A673 (cell line): ENCODE results near the gene MT1B. TPM values are rescaled to one million over a fixed set of nuclear protein-coding genes. Genes with fewer than 3 reads are reported as not detected.

Experiments
- BruUV-seq: library from RNA; stranded (reverse); fragments of 400-500 nt; replicated peaks from 2 replicates; lab custom pipeline; 2021; lab: Mats Ljungman, UMichigan
- CTCF ChIA-PET: fragments of 300-600 bp; sonication (Branson Sonifier 250); formaldehyde crosslinking; loops from one replicate; lab custom pipeline; 2022; ENCODE audit warnings: antibody characterized with exemption; lab: Charles Lee
- POLR2A ChIA-PET: fragments of 300-600 bp; sonication (Branson Sonifier 250); formaldehyde crosslinking; loops from one replicate; lab custom pipeline; 2022; ENCODE audit warnings: antibody characterized with exemption; ENCODE audit not compliant: low non-redundant PET; lab: Charles Lee
- DNase-seq: peaks from one replicate; pipeline ENCODE4 v3.0.0-alpha.2; 2015; ENCODE audit warnings: low spot score
- H3K27ac ChIP-seq: fragments of 200-600 bp; sonication (generic); 2 replicates; pipeline ENCODE4 v1.5.1; 2016; ENCODE audit warnings: mixed run types, low read depth, mild to moderate bottlenecking, mixed read lengths, antibody characterized with exemption, low read length; ENCODE audit not compliant: poor library complexity, severe bottlenecking
- H3K27me3 ChIP-seq: fragments of 200-600 bp; sonication (generic); replicated peaks from 2 replicates; pipeline ENCODE4 v1.6.1; 2017; ENCODE audit warnings: mixed run types, low read depth, mild to moderate bottlenecking, mixed read lengths, antibody characterized with exemption, low read length; ENCODE audit not compliant: insufficient read depth, poor library complexity
- H3K36me3 ChIP-seq: fragments of 200-600 bp; sonication (generic); 2 replicates; pipeline ENCODE4 v1.6.1; 2016; ENCODE audit warnings: mixed run types, mild to moderate bottlenecking, mixed read lengths, antibody characterized with exemption, low read length; ENCODE audit not compliant: insufficient read depth, poor library complexity, severe bottlenecking
- H3K4me1 ChIP-seq: fragments of 200-600 bp; sonication (generic); 2 replicates; pipeline ENCODE4 v1.6.1; 2017; ENCODE audit warnings: mixed run types, mild to moderate bottlenecking, mixed read lengths, antibody characterized with exemption, low read length; ENCODE audit not compliant: insufficient read depth, poor library complexity, severe bottlenecking
- H3K4me3 ChIP-seq: fragments of 200-600 bp; sonication (generic); 2 replicates; pipeline ENCODE4 v1.5.1; 2016; ENCODE audit warnings: low read depth, mixed run types, mild to moderate bottlenecking, mixed read lengths, low read length; ENCODE audit not compliant: poor library complexity, severe bottlenecking
- H3K9me3 ChIP-seq: fragments of 200-600 bp; sonication (generic); 2 replicates; pipeline ENCODE4 v1.6.1; 2016; ENCODE audit warnings: mixed run types, low read depth, mild to moderate bottlenecking, mixed read lengths, antibody characterized with exemption, low read length; ENCODE audit not compliant: poor library complexity, severe bottlenecking
- EZH2 ChIP-seq: fragments of 200-600 bp; sonication (generic); IDR thresholded peaks from 2 replicates; pipeline ENCODE4 v1.6.1; 2017; ENCODE audit warnings: borderline replicate concordance, low read depth, mild to moderate bottlenecking, mixed read lengths, antibody characterized with exemption, low read length; ENCODE audit not compliant: poor library complexity, severe bottlenecking
- intact Hi-C: fragments of 100-400 bp; cut with micrococcal nuclease; formaldehyde crosslinking; loops from one replicate; pipeline ENCODE4 v1.10.0; 2022; ENCODE audit not compliant: unreplicated experiment
- total RNA-seq: library from RNA; stranded (reverse); gene quantifications from 2 replicates; pipeline ENCODE4 v1.2.3, GENCODE V29; 2021
- TF ChIP-seq, protein P1 (sequence below): fragments of 300-800, 200-600 bp; sonication (generic); conservative IDR thresholded peaks from 2 replicates; pipeline ENCODE4 v1.5.1; 2017; ENCODE audit warnings: low read depth, mild to moderate bottlenecking, antibody characterized with exemption, low read length, moderate library complexity, mixed read lengths

MT1B gene
- total RNA-seq, 1 experiment from 2014 or later: not detected

DNA sequence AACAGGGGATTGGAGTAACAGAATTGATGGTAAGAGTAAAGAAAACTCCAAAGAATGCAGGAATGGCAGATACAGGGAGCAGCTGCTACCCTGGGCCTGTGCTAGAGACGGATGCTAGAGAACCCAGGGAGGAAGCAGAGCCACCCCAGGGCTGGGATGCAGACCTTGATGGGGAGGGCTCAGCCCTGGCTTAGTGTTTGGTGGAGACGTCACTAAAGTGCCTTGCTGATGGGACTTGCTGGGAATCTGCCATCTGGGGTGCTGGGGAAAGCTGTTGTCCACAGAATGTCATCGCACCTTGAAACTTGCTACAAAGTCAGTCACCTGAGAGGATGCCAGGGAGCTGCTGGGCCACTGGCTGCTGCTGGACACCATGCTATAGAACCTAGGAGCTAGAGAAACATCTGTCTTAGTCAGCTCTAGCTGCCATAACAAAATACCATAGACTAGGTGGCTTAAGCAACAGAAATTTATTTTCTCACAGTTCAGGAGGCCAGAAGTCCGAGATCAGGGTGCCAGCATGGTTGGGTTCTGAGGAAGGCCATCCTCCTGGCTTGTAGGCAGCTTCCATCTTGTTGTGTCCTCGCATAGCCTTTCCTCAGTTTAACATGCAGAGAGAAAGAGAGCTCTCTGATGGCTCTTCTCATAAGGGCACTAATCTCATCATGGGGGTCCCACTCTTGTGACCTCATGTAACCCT lies 45.9 kb downstream of the MT1B start:
- intact Hi-C loops: no loop called here
- no peaks in the 10 kb centered on the region for H3K27me3 ChIP-seq
- TF ChIP-seq, protein P1, sequence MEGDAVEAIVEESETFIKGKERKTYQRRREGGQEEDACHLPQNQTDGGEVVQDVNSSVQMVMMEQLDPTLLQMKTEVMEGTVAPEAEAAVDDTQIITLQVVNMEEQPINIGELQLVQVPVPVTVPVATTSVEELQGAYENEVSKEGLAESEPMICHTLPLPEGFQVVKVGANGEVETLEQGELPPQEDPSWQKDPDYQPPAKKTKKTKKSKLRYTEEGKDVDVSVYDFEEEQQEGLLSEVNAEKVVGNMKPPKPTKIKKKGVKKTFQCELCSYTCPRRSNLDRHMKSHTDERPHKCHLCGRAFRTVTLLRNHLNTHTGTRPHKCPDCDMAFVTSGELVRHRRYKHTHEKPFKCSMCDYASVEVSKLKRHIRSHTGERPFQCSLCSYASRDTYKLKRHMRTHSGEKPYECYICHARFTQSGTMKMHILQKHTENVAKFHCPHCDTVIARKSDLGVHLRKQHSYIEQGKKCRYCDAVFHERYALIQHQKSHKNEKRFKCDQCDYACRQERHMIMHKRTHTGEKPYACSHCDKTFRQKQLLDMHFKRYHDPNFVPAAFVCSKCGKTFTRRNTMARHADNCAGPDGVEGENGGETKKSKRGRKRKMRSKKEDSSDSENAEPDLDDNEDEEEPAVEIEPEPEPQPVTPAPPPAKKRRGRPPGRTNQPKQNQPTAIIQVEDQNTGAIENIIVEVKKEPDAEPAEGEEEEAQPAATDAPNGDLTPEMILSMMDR: no peak
- TF ChIP-seq EZH2: no peak
- no peak overlapping the region for H3K27ac ChIP-seq
- H3K9me3 ChIP-seq: no peaks in the 10 kb centered on the region
- CTCF ChIA-PET: no interaction called here
- H3K4me3 ChIP-seq: no peak overlapping the region
- BruUV-seq: no TSS peak
- no peaks in the 10 kb centered on the region for H3K36me3 ChIP-seq
- no peak for DNase-seq
- POLR2A ChIA-PET: no interaction called here
- no peaks in the 10 kb centered on the region for H3K4me1 ChIP-seq

GRCh38 chr16:56700195-56700594 lies 48.5 kb downstream of the MT1B start:
- no peaks in the 10 kb centered on the region for H3K4me1 ChIP-seq
- intact Hi-C loops: loop anchor here (5.0 kb wide), 2 partner anchors 98 to 758 kb away; no protein-coding TSS in a partner anchor
- no peak for DNase-seq
- H3K27ac ChIP-seq: no peak overlapping the region
- TF ChIP-seq, protein P1: no peak
- TF ChIP-seq EZH2: no peak
- H3K9me3 ChIP-seq: no peaks in the 10 kb centered on the region
- no peak overlapping the region for H3K4me3 ChIP-seq
- H3K27me3 ChIP-seq: no peaks in the 10 kb centered on the region
- H3K36me3 ChIP-seq: no peaks in the 10 kb centered on the region
- CTCF ChIA-PET: interaction anchor here (0.6 to 1.3 kb wide), 6 partner anchors 96 to 417 kb away, joined by 3 to 9 read pairs (median 6); no protein-coding TSS in a partner anchor
- POLR2A ChIA-PET: no interaction called here
- no TSS peak for BruUV-seq

DNA sequence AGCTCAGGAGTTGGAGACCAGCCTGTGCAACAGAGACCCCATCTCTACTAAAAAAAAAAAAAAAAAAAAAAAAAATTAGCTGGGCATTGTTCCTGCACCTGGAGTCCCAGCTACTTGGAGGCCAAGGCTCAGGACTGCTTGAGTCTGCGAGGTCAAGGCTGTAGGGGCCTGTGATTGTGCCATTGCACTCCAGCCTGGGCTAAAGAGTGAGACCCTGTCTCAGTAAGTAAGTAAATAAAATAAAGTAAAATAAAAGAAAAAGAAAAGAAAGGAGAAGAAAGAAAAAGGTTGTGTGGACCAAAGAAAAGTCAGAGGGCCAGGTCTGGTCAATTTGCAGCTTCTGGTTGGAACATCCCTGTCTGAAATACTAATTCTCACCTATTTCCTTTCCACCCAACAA lies 48.9 kb downstream of the MT1B start:
- DNase-seq: no peak
- Histone ChIP-seq H3K4me1 (no peaks in the 10 kb centered on the region), H3K4me3 (no peak overlapping the region), H3K27ac (no peak overlapping the region), H3K36me3 (no peaks in the 10 kb centered on the region), H3K9me3 (no peaks in the 10 kb centered on the region), H3K27me3 (no peaks in the 10 kb centered on the region)
- TF ChIP-seq, protein P1: no peak
- no peak for TF ChIP-seq EZH2
- ChIA-PET POLR2A (no interaction called here), CTCF (interaction anchor here (0.6 to 1.3 kb wide), 6 partner anchors 97 to 418 kb away, joined by 3 to 9 read pairs (median 6); no protein-coding TSS in a partner anchor)
- no TSS peak for BruUV-seq
- intact Hi-C loops: loop anchor here (5.0 kb wide), 2 partner anchors 98 to 758 kb away; no protein-coding TSS in a partner anchor
